Measurements from ENCODE around the gene CCT5.
A peak's percentile ranks its signal among the peaks of the same experiment; 100 is the strongest.

CCT5 gene

DNA sequence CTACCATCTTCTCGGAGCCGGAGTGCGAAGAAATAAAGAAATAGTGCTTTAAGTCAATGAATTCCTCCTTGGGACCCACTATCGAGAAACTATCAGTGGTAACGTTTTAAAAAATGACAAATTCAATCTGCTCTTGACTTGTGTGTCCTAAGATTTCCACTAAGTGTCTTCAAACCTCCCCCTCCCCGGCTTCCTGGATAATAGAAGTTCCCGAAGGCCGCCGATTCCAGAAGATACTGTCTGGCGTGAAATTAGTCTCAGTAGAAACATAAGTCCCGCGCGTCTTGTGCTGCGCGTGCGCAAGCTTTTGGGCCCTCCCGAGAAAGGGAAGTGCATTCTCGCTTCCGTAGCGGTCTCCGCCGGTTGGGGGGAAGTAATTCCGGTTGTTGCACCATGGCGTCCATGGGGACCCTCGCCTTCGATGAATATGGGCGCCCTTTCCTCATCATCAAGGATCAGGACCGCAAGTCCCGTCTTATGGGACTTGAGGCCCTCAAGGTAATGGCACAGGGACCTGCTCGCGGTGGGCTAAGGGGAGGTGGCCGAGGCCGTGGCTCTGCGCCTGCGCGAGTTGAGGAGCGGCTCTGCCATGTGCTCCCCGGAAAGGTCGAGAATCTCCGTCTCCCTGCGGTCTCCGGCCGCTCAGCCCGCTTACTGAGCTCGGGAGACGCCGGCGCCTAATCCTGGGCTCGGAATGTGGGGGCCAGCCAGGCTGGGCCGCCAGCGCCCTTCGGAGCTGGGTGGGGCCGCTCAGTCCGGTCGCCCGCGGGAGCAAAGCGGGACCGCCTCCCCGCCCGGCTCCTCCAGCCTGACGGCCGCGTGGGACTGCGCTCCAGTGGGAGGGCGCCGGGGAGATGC is at the start of gene CCT5:
CCT5 (plus strand) TSS at position 333 of the 858 bp plus-strand sequence; CDS start at position 394, 61 bp downstream.
- peak; percentile 97 for DNase-seq (ENCODE audit: low spot score)

DNA sequence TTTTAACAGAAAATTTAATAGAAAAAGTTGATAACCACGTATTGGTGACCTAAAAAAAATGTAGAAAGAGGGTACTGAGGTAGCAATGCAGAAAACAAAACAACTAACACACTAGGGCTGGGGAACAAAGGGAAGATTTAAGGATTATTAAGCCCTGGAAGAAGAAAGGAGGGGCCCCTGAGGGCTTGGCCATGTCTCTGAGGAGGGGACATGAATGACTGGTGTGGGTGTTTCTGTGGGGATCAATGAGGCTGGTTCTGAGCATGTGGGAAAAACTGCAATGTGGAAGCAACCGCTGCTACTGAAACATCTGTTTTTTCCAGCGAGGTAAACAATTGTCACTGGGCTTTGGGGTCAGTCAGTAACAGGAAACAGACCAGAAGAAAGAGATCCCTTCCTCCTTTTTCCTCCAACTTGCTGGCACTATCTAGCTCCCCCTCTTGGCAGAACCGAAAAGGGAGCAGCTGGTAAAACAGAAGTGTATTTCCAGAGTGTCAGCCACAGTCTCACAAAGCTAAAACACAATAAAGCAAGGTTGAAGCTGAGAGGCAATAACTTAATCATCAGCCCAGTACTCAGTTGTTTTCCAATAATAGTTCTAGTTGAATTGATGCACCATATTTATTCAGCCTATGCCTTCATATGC is 48.7 kb upstream of the CCT5 start:
- DNase-seq (ENCODE audit: low spot score) = no peak

DNA sequence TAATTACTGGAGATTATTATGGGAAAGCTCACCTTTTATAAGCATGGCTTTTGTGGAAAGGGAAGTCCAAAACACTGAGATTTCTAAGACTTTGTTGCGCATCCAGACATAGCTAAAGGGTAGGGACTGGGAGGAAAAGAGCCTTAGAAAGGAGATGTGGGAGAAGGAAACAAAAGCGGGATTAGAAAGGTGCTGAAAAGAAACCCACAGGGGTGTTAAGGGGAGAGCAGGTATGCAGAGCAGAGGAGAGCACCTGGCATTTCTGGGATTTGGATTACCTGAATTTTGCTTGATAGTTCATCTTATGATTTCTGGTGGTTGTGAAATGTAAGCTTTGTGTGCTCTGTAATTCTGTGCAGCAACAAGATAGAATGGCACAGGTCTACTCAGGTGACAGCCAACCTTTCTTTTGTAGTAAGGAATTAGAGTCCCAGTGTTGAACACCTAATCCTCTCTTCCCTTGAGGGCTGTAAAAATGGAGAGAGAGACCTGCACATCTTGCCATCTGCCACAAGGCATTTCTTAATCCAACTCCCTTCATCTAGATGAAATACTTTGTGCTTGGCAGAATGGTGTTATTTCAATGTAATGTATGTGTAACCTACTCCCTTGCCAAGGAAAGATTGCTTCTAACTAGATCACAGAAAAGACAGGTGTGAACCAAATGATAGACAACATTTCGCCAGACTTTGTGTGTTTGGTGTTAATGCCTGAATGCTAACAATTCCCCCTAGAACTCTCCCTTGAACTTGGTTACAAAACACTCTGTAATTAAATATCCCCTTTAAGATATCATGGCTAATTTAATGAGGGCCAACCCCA is 47.8 kb upstream of the CCT5 start:
- no peak for DNase-seq (ENCODE audit: low spot score)

DNA sequence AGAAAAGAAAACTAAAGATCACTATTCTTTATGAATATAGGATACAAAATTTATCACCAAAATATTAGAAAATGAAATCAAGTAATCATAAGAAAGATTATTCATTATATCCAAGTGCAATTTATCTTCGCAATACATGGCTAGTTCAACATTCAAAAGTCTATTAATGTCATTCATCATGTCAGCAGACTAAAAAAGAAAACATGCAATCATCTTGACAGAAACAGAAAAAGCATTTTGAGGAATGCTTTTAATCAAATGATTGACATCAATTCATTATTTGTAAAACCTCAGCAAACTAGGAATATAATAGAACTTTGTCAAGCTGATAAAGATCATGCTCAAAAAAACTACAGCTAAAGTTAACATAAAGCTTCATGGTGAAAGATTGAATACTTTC is 41.1 kb upstream of the CCT5 start:
- no peak for DNase-seq (ENCODE audit: low spot score)

DNA sequence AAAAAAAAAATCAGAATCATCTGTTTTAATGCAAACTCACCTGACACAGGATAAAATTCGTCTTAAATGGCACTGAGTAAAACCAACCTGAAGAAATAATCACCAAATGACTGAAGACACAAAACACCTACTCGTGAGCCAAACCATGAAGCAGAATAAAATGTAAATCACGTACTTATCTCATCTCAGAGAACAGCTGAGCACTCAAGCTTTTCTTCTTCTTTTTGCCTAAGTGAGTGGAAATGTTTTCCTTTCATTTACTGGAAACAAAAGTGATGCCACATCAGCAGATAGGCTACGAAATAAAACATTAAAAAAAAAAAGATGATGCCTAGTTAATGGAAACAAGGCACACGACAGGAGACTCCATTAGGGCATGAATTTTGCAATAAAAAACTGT is 36.8 kb upstream of the CCT5 start:
- no peak for DNase-seq (ENCODE audit: low spot score)

DNA sequence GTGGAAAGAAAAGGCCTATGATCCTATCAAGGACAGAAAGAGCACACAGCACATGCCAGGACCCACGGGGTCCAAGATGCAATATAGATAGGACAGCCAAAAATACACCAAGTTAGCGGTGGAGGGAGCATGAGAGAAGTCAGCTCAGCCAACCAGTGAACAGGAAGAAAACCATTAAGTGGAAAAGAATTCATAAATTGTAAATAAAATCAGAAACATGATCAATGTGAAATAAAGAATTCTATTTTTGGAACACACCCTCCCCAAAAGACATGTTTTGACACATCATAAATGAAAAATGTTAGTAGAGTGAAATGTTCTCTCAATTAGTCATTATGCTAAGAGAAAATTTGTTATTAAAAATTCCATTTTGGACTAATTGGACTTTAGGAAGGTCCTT is 36.0 kb upstream of the CCT5 start:
- no peak for DNase-seq (ENCODE audit: low spot score)

DNA sequence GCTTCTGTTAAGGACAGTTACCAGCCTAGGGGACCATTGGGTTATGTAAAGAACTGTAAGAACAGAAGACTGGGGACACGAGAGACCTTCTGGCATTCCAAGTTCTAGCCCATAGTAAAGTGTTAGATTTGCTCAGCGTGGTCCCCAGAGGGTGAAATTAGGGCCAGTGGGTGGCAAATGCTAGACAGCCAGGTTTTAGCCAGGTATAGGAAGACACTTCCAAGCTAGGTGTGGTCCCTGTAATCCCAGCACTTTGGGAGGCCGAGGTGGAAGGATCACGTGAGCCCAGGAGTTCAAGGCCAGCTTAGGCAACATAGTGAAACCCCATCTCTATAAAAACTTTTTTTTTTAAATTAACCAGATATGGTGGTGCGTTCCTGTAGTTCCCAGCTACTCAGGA is 34.7 kb upstream of the CCT5 start:
- DNase-seq (ENCODE audit: low spot score) = no peak

DNA sequence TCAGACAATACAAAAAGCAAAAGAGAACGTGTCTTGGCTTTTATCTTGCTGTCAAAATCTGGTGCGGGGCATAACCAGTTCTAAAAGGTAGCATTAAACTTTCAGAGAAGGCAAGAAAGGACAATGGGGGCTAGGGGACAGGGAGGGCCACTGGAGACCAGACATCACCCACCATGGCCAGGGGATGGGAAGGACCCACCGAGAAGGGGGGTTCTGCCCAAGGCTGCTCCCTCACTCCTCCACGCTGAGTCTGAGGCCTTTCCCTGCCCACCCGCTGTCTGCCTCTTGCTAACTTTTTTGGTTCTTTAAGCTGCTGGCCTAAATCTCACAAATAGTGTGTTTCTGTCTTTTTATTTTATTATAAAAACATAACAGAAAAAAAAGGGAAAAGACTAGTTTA is 34.0 kb upstream of the CCT5 start:
- DNase-seq (ENCODE audit: low spot score) = no peak

DNA sequence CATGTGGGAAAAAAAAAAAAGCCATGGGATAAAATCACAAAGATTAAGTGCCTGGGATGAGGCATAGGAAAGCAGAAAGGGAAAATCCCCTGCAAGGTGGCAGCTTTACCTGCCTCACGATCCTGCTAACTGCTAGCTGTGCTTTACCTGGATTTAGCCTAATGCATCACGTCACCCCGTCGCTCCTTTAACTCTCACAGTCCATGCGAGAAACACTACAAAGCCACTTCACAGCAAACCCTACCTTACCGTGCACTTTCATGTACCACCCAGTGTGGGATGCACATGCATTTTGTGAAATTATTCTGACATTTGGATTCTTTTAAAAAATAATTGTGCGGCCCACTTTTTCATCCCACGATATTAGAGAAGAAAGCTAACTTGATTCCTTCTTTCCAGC is 31.4 kb upstream of the CCT5 start:
- DNase-seq (ENCODE audit: low spot score) = no peak

DNA sequence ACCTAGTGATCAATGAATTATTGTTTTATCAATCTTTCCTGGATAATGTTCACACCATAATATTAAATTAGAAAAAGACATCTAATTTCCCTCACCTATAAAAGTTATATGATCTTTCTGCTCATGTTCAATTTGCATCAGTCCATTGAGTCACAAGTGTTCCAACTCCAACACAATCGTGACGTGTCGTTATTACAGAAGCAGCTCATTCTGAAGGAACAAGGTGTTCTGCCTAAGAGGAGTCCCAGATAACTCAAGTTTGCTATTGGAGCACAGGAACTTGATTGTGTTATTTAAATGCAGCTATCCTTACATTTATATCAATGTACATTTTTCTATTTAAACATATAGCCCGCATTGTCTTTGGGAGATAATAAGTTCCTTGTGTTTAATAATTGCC is 31.0 kb upstream of the CCT5 start:
- no peak for DNase-seq (ENCODE audit: low spot score)

DNA sequence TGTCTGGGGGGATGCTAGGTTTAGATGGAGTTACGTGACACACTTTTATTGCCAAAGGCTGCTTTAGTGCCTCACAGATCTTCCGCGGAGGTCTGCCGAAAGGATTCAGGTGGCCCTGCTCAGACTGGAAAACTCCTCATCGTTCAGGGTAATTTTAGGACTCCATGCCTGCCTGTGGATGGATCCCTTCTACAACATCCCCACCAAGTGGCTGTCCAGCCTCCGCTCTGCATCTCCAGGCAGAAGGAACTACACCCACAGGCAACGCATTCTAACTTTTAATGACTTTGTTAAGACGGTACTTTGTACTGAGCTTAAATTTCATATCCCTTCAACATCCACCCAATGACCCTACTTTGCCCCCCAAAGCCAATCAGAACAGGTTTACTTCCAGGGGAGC is 29.8 kb upstream of the CCT5 start:
- DNase-seq (ENCODE audit: low spot score) = peak; percentile 28

DNA sequence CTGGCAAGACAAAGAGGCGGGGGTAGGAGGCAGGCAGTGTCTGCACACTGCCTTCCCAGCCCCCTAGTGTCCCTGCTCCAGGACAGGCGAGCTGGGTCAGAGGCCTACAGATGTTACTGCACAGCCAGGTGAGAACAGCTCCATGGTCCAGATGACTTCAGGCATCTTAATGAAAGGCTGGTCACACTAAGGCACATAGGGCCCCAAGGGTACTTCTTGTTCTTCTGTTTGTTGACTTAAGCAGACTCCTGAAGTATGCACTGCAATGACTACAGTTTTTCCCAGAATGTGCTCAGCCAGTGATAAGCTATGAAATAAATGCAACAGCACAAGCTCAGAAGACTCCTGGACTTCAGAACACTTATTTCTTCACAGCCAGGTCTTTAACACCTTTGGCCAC is 27.8 kb upstream of the CCT5 start:
- DNase-seq (ENCODE audit: low spot score) = no peak

DNA sequence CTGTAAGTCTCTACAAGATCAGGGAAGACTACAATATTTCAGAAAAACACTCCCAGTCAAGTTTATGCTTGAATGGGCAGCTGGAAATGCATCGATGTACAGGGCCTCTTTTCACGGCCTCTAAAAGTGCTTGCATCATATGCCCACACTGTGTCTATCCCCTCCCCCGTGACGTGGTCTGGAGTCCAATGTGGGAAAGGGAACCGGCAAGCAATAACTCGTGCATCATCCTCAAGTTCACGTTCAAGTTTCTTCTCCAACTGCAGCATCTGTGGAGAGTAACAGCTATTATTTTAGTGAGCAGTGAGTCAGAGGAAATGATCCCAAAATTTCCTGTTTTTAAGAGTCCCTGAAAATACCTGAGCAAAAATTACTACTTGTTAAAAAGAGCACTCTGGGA is 22.7 kb upstream of the CCT5 start:
- no peak for DNase-seq (ENCODE audit: low spot score)

DNA sequence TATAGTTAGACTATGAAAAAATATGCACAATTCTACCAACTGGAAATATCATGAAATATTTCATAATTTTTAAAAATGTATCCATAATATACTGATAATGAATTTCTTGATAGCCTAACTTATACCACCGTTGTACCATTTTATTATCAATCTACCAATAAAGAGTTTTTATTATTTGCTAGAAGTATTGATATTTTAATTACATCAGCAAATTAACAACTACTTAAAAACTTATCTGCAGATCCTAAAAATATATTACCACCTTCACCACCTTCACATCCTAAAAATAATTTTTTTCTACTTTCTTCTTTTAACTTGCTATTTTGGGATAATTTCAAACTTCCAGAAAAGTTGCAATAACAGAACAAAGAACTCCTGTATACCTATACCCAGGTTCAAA is 21.8 kb upstream of the CCT5 start:
- DNase-seq (ENCODE audit: low spot score) = no peak

DNA sequence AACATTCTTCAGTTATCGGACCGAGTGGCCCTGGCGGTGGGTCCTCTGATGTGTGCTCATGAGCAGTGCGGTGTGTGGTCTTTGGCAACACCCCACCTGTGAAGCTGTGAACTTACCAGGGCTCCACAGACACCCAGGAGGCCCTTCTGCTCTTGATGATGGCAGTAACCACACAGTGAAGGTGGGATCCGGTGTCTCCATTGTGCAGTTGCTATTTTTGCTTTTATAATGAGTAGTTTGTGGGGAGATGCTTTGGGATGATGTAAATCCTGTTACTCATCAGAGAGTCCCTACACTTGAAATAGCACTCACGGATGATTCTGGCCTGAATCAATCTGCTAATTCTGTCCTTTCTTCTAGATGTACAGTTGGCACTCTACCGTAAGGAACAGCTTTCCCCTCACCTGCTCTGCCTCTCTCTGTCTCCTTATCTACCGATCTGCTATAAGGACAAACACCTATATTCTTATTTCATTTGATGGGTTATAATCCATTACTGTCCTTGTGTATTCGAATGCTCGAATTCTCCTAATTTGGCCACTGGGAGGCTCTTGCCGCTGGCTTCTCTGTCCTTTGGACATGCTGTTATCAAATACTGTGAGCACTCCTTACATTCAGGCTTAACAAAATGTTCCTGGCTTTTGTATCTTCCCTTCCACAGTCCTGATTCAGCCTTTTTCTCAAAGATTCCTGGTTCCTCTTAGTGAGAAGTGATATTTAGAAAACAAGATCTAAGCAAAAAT is 20.6 kb upstream of the CCT5 start:
- DNase-seq (ENCODE audit: low spot score) = no peak

DNA sequence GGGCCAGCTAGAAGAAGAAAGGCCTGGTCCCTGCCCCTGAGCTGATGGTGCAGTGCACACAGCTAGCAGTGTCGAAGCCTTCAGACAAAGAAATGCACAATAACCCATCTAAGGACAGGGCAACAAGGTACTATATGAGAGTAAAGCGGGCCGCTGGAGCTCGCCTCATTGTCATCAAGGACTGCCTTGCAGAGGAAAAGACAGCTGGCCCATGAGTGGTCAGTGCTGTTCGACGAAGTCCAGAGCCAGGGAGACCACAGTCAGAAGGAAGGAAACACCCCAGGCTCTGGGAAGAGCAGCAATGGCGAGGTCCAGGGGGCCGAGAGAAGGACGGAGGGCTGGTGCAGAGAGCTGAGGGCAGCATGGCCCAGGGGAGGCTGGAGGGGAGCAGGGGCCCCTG is 17.7 kb upstream of the CCT5 start:
- DNase-seq (ENCODE audit: low spot score) = no peak

DNA sequence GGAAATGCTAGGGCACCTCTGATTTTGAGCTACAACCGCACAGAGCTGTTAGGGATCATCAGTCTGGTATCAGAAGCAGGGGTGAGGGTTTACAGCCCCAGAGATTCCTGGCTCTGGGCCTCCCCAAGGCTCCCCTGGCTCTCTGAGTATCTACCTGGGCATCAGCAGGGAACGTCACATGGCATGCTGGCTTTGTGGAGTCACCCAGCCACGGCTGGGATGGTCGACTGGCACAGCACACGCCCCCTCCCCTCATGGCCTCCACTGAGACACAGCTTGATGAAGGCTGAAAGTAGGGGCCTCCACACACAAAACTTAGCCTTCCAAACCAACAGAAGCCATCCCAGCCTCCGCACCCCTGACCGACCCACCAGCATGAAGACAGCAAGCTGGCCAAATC is 17.1 kb upstream of the CCT5 start:
- no peak for DNase-seq (ENCODE audit: low spot score)

DNA sequence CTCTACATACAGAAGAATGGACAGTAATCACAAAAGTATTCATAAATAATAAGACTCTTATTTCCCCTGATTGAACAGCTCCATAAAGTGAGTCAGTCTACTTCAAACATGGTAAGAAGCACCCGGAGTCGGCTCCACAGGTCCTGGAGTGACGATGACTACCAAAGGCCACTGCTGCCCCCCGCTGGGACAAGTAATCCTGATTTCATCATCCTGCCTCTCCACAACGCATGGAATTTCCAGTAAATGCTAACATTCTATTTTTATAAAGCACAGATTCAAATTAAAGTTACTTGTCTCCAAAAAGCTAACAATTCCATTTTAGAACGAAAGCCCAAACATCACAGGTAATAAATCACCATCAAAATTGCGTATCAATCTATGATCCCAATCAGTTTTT is 16.6 kb upstream of the CCT5 start:
- no peak for DNase-seq (ENCODE audit: low spot score)

DNA sequence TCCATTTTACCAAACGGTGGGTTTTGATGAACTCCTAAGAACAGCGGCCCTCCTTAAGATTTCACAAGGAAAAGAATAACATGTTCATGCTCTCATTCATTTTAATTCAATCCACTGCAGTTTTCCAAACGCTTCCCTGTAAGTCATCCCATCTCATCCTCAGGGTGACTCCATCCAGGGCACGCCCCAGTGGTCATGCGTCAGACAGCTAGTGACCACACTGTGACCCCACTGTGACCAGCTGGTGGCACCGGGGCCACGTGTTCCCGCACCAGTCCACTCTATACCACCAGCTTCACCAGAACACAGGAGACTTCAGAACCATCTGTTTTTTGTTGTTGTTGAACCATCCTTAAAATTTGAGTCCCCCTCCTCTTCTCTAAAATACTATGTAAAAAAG is 14.7 kb upstream of the CCT5 start:
- DNase-seq (ENCODE audit: low spot score) = no peak

DNA sequence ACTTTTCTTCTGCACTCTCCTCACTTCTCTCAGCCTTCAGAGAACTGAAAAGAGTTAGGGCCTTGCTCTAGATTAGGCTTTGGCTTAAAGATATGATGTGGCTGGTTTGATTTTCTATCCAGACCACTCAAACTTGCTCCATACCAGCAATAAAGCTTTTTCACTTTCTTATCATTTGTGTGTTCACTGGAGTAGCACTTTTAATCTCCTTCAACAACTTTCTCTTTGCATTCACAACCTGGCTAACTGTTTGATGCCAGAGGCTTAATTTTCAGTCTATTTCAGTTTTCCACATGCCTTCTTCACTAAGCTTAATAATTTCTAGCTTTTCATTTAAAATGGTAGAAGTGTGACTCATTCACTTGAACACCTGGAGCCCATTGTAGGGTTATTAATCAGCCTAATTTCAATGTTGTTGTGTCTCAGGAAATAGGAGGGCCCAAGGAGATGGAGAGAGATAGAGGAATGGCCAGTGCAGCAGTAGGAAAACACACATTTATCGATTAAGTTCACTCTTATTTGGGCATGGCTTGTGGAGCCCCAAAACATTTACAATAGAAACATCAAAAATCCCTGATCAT is 6.3 kb upstream of the CCT5 start:
- DNase-seq (ENCODE audit: low spot score) = no peak

DNA sequence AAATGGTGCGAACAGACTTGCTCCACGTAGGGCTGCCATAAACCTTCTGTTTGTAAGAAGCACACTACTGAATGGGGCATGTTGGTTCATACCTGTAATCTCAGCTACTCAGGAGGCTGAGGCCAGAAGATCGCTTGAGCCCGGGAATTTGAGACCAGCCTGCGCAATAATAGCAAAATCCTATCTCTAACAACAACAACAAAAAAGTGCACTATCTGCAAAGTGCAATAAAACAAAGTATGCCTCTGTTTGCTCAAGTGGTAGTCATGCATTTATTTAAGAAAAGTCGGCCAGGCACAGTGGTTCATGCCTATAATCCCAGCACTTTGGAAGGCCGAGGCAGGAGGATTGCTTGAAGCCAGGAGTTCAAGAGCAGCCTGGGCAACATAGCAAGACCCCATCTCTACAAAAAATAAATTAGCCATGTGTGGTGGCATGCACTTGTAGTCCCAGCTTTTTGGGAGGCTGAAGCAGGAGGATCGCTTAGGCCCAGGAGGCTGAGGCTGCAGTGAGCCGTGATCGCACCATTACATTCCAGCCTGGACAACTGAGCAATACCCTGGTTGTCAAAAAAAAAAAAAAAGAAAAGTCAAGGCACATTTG is 5.6 kb upstream of the CCT5 start:
- DNase-seq (ENCODE audit: low spot score) = no peak

All from cerebellar cortex (tissue), 1 donor.